Chondrocyte (in vitro differentiated cells): Measurements from ENCODE around the gene COG5. TPM values are rescaled to one million over a fixed set of nuclear protein-coding genes. Genes with fewer than 3 reads are reported as not detected.

Experiments
- DNase-seq: peaks from one replicate; pipeline ENCODE4 v3.0.0; 2021; ENCODE audit warnings: mixed read lengths, low spot score
- H3K27ac Mint-ChIP-seq: one replicate; pipeline ENCODE4 v1.8.0; 2021; ENCODE audit warnings: mild to moderate bottlenecking, moderate library complexity, mixed read lengths; ENCODE audit not compliant: unreplicated experiment
- H3K27me3 Mint-ChIP-seq: 2 replicates; pipeline ENCODE4 v1.8.0; 2021; ENCODE audit warnings: low read depth, mixed read lengths
- H3K36me3 Mint-ChIP-seq: 2 replicates; pipeline ENCODE4 v1.8.0; 2021; ENCODE audit warnings: low read depth, mixed read lengths
- H3K4me1 Mint-ChIP-seq: 2 replicates; pipeline ENCODE4 v1.8.0; 2021; ENCODE audit warnings: low read depth, mild to moderate bottlenecking, mixed read lengths
- H3K4me3 Mint-ChIP-seq: one replicate; pipeline ENCODE4 v1.8.0; 2021; ENCODE audit warnings: mild to moderate bottlenecking, moderate library complexity, mixed read lengths; ENCODE audit not compliant: unreplicated experiment
- H3K9me3 Mint-ChIP-seq: 2 replicates; pipeline ENCODE4 v1.8.0; 2021; ENCODE audit warnings: low read depth, mixed read lengths
- CTCF ChIP-seq: fragments of 200-600 bp; sonication (generic); IDR thresholded peaks from 2 replicates; pipeline ENCODE4 v1.5.0; 2021; ENCODE audit warnings: antibody characterized with exemption, mild to moderate bottlenecking, moderate library complexity
- total RNA-seq: library from RNA; stranded (reverse); gene quantifications from 3 replicates; pipeline ENCODE4 v1.2.1, GENCODE V29; 2021

COG5 gene
- total RNA-seq, 1 donor from 2014 or later: 52.8 TPM

DNA sequence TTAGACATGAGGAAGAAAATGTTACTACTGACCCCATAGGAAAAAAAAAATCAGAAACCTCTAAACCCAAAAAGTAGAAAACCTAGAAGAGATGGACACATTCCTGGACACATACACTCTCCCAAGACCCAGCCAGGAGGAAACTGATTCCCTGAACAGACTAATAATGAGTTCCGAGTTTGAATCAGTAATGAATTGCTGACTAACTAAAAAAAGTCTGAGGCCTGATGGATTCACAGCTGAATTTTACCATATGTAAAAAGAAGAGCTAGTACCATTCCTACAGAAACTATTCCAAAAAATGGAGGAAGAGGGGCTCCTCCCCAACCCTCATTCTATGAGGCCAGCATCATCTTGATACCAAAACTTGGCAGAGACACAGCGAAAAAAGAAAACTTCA, 319.1 kb downstream of the COG5 start:
- Mint-ChIP-seq H3K36me3 (peaks cover 45% of the 10 kb centered on the region), H3K4me1 (peaks cover 10% of the 10 kb centered on the region), H3K4me3 (no peak overlapping the region), H3K27ac (no peak overlapping the region), H3K9me3 (peaks cover 32% of the 10 kb centered on the region), H3K27me3 (no peaks in the 10 kb centered on the region)
- DNase-seq: no peak
- TF ChIP-seq CTCF: no peak

DNA sequence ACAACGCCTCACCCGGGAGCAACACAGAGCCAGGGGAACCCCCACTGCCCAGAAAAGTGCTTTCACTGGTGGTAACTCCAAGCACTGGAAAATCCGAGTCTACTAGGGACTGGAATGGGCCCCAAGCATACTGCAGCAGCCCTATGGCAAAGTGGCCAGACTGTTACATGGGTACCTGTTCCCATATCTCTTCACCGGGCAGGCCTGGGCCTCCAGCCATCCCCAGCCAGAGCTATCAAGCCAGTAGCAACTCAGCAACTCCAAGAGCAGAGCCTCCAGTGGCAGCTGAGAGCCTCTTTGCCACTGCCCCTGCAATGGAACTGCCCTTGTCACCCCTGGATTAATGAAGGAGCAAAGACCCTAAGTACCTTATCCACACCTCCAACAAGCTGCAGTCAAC, 321.5 kb downstream of the COG5 start:
- no peaks in the 10 kb centered on the region for H3K27me3 Mint-ChIP-seq
- no peak for TF ChIP-seq CTCF

DNA sequence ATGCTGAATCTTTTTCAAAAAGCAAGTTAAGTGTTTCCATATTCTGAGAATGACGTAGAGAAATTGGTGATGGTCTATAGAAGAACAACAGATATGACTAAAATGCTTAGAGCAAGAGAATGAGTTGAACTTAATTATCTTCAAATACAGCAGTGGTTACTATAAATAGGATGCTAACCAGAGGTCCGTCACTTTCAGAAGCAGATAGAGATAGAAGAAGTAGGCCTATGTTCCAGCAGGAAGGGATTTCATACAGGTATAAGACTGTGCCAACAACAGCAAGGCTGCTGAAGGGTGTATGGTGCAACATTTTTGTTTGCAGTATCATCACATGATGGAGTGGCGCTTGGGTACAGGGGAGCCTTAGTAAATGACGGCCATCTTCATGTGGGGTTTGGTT, 326.3 kb downstream of the COG5 start:
- Mint-ChIP-seq H3K9me3 (no peaks in the 10 kb centered on the region), H3K4me3 (no peak overlapping the region), H3K27me3 (no peaks in the 10 kb centered on the region), H3K36me3 (peaks cover 5% of the 10 kb centered on the region), H3K4me1 (peaks cover 12% of the 10 kb centered on the region), H3K27ac (no peak overlapping the region)
- DNase-seq: no peak
- no peak for TF ChIP-seq CTCF

More for the DNA sequence above, 321.5 kb downstream of the COG5 start:
- DNase-seq: no peak
- peaks cover 32% of the 10 kb centered on the region for H3K9me3 Mint-ChIP-seq
- no peak overlapping the region for H3K4me3 Mint-ChIP-seq
- H3K4me1 Mint-ChIP-seq: no peaks in the 10 kb centered on the region
- no peak overlapping the region for H3K27ac Mint-ChIP-seq
- H3K36me3 Mint-ChIP-seq: peaks cover 43% of the 10 kb centered on the region

DNA sequence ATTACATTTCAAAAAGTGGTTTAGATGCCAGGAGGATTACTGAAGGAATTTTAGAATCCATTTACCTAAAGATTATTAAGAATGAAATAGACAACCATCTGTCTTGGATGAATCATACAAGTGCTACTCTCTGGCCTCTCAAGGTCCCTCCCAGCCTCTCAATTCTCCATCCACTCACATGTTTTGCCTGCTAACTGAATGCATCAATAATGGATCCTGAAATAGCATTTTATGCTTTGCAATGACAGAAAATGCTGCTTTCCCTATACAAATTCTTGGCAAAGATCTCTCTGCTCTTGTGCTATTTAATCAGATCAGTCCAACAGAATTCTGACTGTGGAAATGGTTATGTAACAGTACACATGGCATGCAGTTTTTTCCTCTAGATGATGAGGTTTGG, 326.9 kb downstream of the COG5 start:
- DNase-seq: no peak
- Mint-ChIP-seq H3K36me3 (peaks cover 5% of the 10 kb centered on the region), H3K4me3 (no peak overlapping the region), H3K9me3 (no peaks in the 10 kb centered on the region), H3K27me3 (no peaks in the 10 kb centered on the region), H3K4me1 (peaks cover 12% of the 10 kb centered on the region), H3K27ac (no peak overlapping the region)
- TF ChIP-seq CTCF: no peak

- Mint-ChIP-seq H3K27ac (no peak overlapping the region), H3K27me3 (no peaks in the 10 kb centered on the region), H3K4me1 (peaks cover 19% of the 10 kb centered on the region), H3K36me3 (peaks cover 2% of the 10 kb centered on the region), H3K4me3 (no peak overlapping the region), H3K9me3 (no peaks in the 10 kb centered on the region)
- TF ChIP-seq CTCF: no peak
- DNase-seq: no peak
Measured at GRCh38 chr7:107234436-107234835, 329.3 kb downstream of the COG5 start.
